HG03378 (cell line): ENCODE measurements around the gene CRACDL.

ENCODE experiments used
- ATAC-seq: cut with Tn5 transposase; IDR thresholded peaks from one replicate; pipeline ENCODE4 v1.9.1; 2021; ENCODE audit warnings: mild to moderate bottlenecking, moderate library complexity; ENCODE audit not compliant: unreplicated experiment

Gene CRACDL

DNA sequence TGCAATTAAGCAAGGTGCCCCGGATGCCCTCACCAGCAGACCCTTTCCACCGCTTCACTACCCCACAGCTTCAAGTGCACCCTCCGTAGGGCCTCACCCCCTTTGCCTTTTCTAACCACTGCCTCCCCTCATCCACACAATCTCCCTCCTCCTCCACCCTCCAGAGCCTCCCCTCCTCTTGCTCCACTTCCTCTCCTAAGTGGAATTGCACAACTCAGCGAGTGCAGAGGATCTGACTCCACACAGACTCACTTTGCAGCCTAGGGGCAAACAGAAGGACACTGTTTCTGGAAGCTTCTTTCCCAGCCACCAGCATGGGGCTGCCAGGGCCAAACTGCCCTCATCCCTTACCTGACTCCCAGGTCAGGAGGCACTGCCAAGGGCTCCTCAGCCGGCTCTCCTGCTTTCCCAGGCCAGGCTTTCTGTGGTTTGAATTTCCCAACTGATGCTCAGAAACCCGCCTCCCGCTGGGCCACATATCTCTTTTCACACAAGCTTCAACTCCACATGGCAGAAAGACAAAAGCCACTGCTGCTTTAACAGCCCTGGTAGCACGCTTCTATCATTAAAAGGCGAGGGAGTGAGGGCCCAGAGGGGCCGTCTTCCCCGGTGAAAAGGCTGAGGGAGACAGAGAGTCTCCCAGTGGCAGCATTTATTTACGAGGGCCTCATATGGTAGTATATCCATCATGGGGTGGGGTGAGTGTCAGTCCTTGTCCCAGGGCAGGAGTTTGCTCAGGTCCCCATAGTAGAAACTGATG is 130.4 kb downstream of the CRACDL start:
- ATAC-seq, result no peak

DNA sequence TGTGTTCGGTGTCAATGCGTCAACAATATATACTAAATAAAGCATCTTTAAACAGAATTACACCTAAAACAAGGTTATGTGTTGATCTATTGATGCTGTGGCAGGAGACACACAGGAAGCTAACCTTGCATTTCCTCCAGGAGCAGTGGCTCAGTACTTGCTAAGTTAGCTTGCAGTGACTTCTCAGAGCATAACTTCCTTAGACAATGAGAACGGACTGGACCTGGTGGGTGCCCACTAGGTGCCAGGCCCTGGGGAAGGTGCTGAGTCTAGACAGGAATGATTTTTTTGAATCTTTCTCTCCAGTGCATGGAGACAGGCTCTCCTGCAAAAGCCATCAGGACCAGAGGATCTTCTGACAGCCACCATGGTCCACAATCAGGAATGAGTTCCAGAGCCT is 131.3 kb downstream of the CRACDL start:
- ATAC-seq, result no peak

DNA sequence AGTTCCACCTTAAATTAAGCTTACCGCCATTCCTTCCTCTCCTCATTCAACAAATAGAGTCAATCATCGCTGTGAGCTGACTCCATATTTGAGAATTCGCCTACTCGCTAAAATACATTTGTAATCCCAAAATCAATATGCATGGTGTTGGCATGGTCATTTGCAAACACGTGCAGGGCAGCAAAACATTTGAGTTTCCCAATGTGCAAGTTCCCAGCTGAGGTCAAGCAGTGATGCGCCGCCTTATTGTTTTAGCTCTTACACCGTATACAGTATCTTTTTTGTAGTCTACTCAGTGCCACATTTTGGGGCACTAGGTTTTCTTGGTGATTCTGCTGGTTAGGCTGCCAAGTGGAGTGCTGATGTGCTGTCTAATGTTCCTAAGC is 131.8 kb downstream of the CRACDL start:
- no peak for ATAC-seq

DNA sequence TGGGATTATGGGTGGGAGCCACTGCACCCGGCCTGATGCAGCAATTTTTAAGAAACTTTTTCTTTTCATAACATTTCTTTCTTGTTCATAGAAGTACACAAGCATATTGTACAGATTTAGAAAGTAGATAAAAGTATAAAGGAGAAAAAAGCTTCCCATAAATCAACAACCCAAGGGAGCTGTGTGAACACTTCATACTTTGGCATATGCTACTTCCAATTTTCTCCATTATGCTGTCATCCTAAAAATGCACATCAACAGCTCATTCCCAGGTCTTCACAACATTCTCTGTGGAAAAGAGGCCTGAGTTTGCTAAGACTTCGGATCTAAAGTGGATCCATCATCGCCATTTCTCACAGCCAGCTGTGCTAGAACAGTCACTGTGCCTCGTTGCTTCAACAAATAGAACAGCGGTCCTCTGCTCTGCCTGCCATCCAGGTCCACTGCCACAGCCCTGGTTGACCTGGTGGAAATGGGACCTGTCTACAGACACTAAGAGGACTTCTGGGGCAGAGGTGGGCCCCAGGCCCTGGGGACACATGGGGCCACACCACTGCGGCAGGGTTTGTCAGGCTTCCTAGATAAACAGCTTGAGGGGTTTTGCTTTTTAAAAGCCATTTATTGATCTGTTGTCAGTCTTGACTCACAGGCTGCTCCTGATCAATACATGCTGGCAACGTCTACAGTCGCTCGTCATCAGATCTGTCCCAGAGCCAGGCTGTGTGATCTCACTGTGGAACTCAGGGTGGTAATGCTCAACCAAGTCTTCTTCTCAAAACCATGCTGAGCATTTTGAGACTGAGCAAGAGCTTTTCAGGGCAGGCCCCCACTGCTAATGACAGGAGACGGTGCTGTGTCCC is 132.4 kb downstream of the CRACDL start:
- ATAC-seq, result no peak

DNA sequence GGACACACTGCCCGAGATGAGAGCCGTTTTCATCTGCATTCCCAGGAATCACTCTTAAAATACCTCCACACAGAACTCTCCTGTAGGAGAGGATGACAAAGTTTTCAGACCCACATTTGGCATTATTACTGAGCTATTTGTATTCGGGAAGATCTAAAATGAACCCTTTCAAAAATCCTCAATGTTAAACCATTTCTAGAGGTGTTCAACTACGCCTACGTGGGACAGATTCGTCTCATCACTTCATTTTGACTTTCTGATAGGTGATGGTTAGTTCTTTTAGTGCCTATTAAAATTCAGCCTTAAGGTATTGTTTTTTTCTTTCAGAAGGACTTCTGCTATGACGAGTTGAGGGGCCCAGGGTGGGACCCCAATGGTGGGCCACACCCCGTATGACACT is 133.7 kb downstream of the CRACDL start:
- no peak for ATAC-seq

DNA sequence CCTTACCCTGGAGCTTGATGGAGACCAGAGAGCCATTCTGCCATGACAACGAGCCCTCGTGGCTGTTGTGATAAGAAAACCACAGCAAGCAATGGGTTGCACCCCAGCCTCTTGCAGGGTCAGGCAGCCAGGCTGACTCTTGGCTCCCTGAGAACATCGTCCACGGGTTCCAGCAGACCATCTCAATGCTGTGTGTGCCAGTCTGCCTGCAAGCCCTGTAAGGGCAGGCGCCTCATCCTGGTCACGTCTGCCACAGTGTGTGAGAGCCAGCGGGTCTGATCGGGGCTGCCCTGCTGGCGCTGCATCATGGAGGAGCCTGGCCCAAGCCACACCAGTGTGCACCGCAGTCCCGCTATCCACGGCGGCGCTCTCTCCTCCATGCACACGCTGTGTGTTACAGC is 134.1 kb downstream of the CRACDL start:
- ATAC-seq, result no peak

DNA sequence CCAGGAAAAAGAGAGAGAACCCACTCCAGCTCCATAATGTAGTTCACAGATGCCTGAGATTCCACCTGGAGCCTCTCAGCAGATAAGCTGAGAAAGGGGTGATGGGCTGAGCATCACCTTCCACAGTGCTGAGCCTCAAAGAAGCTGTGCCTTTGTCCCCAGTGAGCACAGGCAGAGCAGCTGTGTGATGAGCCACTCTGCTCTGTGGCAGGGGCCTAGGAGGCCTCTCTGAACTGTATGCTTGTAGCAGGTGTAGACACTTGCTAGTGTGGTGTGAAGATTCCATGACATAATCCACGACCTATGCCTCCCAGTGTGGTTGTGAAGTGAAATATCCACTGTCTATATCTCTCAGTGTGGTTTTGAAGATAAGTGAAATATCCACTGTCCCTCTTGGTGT is 134.7 kb downstream of the CRACDL start:
- no peak for ATAC-seq

DNA sequence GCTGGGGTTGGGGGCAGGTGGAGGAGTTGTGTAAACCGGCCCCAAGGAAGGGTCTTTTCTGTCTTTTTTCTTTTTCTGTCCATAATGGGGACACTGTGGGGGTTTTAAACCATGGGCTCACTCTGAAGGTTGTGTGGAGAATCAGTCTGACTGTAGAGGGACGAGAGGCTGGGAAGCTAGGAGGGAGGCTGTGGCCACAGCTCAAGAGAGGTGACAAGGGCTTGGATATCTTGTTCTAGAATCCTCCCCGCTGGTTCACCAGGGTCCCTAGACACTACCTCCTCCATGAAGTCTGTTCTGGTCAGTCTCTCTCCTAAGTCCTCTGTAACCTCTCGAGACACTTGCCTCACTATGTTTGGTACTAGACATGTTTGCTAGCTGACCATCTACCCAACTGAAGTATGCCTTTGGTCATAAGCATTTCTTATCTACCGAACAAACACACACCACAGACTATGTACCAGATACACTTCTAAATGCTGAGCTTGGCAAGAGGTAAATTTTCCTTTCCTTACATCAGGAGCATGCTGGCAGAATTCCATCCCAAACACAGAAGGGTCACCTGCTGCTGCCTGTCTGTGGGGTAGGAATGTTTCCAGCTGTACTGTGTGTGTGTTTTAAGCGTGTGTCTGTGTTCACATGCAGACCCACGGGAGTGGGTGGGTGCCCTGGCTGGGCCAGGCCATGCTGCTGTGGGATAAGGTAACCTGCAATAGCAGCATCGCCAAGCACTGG is 135.5 kb downstream of the CRACDL start:
- ATAC-seq, result no peak

DNA sequence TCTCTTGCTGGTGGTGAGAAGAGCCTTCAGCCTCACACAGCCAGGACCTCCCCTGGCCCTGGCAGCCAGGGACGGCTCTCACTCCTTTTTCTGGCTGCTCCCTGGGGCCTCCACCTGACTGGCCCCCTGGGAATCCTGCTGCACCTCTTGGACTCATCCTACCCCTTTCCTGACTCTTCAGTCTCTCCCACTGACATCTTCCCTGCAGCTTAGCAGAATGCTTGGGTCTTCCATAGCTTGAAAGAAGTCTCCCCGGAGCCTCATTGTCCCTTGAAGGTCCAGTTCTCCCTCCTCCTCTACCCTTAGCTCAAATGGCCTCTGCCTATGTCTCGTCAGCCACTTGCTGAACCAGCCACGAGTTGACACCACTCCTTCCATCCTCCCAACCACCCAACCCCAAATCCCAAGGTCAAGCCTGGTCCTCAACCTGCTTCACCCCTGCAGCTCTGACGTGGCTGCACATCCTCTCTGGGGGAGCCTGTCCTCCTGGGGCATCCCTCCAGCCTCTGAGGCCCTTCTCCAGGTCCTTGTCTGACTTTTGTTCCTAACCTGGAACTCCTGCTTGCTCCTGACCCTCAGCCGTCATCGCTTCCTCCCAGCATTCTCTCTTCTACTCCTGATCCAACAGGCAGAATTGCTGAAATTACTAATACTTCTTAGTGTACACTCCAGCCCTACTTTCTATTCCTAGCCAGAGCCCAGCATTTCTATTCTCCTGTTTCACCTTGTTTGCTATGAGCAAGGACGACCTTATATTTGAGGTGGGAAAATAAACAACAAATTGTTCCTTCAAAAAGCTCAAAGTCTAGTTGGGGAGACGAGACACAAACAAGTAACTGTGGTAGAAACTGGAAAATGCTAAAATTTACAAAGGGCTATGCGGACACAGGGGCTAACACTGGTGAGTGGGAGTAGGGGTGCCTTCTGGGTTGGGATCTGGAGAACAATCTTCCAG is 136.4 kb downstream of the CRACDL start:
- ATAC-seq, result no peak

DNA sequence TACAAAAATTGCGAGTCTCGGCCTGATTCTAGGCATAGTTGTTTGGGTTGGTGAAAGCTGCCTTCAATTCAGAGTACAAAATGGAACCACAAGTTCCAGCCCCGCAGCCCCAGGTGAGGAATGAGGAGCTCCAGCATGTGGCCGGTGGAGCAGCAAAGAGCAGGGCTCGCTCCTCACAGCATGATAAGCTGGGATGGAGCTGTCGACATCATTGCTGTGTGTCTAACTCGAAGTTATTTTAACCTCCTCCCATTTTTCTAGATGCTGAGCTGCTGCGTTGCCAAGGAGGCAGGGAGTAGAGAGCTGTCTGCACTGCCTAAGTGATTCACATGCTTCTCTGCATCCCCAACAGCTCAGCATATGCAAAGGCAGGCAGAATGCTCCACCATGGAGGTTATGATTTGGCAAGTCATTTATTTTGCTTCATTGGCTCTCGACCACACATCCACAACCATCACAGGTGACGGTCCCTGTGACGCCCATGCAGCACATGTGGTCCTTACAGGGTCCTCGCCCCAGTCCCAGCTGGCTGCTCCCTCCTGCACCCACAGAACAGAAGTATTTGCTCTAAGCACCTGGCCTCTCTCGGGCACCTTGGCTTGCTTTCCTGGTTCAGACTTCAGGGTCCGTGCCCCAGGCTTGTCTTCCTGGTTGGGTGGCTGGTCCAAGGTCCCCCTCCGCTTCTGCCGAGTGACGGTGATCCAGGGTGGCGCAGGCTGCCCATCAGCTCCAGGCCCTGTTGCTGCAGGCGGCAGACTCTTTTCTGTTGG is 139.1 kb downstream of the CRACDL start:
- ATAC-seq, result no peak

DNA sequence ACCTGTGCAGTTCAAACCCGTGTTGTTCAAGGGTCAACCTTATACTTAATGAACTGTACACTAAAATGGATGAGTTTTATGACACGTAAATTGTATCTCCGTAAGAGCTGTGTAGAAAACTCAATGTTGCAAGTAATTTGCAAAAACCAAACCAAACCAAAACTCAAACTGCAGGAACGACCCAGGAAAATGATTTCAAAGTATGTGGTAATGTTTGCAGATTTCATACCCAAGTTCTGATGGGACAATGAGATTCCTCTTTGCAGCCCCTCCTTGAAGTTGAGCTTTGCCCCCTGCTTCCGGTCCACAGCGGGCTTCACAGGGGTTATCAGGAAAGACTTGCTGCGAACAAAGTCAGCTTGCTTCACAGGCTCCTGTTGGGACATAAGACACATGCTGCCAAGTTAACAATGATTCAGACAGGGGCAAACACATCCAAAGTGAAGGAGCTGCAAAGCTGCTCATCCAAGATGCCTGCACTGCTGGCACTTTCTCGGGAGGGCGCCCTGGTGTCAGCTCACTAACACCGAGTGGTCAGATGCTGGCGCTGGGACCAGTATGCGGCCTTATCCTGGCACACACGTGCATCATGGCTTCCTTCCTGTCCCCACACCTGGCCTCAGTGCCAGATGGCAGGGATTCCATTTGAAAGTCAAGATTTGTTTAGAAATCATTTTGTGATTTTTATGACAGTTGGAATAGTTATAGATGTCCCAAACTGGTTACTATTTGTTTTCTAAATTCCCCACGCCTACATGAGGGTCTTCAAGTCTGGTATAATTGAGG is 139.9 kb downstream of the CRACDL start:
- no peak for ATAC-seq

DNA sequence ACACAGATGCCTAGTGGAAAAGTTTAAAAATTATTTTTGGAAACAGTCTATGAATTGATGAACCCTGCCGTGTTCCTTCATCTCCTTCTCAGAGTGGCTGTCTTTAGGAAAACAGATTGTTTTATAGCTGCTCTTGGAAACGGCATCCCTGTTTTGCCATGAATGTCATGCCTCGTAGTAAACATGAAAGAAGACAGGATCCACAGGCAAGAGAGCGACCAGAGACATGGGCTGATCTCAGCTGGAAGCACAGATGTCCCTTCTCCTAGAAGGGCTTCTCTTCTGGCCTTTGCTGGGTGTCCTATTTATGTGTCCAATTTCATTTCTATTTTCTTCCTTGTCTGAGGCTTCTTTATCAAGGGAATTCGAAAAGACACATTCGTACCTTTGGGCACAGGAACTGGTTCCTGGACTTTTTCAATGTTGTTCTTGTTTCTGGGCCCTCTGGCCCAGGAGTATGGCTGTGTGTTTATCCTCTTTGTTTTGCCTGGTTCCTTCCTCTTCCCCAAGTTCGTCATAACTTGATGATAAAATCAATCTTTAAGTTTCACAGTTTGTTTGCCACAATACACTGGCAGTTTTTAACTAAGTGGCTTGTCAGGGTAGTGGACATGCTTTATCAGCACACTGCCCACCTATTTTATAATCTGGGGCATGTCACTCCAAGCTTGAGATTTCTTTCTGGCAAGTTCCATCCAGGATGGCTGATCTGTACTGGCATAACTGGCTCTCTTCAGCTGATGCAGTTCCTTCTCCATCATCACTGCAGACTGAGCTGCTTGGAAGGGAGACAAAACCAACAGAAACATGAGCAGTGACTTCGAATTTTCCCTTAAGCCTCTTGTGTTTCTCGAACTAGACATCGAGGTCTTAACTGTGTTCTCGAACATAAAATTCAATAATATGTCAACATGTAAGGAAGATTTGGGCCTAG is 141.9 kb downstream of the CRACDL start:
- ATAC-seq, result no peak

DNA sequence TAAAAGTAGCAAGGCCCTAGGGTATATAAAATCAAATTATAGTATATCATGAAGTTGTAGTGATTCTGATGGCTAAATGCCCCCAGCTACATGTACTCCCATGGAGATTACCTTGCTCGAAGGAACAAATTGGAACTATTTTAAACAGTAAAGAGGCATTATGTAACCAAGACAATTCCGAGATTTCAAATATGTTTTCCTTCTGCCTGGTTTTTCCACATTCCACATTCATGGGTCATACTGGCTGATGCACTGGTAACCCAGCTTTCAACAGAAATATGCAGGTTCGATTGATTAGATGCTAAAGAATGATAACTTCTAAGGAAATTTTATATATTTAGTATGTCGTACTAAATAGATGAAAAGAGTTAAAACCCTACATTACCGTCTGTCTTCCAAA is 142.8 kb downstream of the CRACDL start:
- no peak for ATAC-seq

DNA sequence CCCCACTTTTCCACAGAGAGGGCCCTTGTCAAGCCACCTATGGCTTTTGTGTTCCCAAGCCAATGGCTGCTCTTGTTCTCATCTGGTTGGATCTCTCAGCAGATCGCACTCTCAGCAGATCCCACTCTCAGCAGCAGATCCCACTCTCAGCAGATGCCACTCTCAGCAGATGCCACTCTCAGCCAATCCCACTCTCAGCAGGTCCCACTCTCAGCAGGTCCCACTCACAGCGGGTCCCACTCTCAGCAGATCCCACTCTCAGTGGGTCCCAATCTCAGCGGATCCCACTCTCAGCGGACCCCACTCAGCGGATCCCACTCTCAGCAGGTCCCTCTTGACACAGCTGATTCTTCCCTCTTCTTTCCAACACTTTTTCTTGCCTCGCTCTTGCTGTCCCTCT is 145.8 kb downstream of the CRACDL start:
- ATAC-seq, result no peak

DNA sequence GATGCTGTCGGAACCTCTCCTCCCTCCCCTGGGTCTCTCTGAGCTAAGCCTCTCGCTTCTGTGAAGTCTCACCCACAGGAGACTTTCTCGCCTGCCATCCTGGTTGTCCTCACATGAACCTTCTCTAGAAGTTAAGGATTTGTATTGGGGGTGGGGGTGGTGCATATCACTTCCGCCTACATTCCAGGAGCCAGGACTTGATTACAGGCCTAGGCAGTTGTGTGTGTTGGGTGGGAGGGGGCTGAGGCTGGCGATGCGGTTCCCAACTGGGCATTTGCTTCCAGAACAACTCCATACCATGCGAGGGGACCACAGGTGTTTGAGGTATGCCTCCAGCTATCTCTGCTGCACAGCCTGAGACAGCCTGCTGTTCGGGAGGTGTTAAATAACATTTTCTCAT is 148.3 kb downstream of the CRACDL start:
- ATAC-seq, result no peak

DNA sequence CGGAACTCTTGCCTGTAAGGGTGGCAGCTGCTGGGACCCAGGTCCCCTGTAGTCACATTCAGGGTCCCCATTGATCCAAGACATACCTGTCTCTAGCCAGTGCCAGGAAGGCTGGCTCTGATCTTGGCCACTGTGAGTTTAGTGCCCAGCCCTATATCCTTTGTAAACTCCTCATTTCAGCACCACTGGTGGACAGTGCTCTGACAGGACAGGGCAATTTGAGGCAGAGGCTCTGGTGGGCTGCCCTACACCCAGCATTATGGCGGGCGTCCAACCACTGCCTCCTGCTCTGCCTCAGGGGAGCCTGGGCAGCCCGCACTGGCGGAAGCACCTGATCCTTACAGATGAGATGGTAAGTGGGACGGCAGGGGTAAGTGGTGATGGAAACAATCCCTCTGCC is 149.8 kb downstream of the CRACDL start:
- ATAC-seq, result no peak

DNA sequence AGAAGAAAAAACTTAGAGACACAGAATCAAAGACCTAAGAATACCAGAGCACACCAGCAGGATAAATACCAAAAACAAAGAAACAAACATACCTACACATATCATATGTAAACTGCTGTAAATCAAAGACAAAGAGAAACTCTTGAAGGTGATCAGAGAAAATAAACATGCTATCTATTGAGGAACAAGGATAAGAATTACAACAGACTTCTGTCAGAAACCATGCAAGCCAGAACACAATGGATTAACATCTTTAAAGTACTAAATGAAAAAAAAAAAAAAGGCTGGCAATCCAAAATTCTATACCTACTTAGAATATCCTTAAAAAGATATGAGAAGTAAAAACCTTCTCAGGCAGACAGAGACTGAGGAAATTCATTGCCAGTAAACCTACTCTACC is 153.5 kb downstream of the CRACDL start:
- ATAC-seq, result no peak

DNA sequence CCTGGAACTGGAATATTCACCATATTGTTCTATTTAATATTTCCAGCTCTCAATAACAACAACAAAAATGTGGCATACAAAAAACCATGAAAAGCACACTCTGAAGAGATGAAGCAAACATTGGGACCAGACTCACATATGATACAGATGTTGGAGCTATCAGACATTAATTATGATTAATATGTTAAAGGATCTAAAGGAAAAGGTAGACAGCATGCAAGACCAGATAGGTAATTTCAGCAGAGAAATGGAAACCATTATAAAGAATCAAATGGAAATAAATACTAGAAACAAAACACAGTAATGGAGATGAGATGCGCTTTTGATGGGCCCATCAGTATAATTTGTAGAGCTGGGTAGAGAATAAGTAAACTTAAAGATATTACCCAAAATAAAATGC is 154.2 kb downstream of the CRACDL start:
- no peak for ATAC-seq
